DMS 273 (cell line): ENCODE results near the gene DNAH10.

Experiments
- DNase-seq: peaks from one replicate; lab custom pipeline; 2025; ENCODE audit not compliant: unreplicated experiment; lab: John Stamatoyannopoulos, UW

Gene DNAH10, protein sequence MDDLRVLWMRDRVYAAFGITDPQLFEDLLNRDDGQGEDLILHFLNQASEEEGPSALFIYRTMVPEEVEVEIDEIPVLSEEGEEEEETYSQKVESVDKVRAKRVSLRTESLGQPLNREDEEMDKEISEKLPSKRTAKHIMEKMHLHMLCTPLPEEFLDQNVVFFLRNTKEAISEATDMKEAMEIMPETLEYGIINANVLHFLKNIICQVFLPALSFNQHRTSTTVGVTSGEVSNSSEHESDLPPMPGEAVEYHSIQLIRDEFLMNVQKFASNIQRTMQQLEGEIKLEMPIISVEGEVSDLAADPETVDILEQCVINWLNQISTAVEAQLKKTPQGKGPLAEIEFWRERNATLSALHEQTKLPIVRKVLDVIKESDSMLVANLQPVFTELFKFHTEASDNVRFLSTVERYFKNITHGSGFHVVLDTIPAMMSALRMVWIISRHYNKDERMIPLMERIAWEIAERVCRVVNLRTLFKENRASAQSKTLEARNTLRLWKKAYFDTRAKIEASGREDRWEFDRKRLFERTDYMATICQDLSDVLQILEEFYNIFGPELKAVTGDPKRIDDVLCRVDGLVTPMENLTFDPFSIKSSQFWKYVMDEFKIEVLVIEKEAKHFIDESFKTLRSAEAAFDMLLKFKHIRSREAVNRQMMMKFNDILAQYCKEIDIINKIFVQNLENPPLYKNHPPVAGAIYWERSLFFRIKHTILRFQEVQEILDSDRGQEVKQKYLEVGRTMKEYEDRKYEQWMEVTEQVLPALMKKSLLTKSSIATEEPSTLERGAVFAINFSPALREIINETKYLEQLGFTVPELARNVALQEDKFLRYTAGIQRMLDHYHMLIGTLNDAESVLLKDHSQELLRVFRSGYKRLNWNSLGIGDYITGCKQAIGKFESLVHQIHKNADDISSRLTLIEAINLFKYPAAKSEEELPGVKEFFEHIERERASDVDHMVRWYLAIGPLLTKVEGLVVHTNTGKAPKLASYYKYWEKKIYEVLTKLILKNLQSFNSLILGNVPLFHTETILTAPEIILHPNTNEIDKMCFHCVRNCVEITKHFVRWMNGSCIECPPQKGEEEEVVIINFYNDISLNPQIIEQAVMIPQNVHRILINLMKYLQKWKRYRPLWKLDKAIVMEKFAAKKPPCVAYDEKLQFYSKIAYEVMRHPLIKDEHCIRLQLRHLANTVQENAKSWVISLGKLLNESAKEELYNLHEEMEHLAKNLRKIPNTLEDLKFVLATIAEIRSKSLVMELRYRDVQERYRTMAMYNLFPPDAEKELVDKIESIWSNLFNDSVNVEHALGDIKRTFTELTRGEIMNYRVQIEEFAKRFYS (N-terminal part only)

GRCh38 chr12:123761841-123762714 is at the start of gene DNAH10:
TSS of gene DNAH10 (plus strand) at chr12:123762301. CDS start at chr12:123762337, 36 bp downstream.
- DNase-seq = peak; percentile 67

- peak; percentile 27 for DNase-seq
These were observed 49.3 kb upstream of the DNAH10 start for GRCh38 chr12:123712780-123713319.

DNA sequence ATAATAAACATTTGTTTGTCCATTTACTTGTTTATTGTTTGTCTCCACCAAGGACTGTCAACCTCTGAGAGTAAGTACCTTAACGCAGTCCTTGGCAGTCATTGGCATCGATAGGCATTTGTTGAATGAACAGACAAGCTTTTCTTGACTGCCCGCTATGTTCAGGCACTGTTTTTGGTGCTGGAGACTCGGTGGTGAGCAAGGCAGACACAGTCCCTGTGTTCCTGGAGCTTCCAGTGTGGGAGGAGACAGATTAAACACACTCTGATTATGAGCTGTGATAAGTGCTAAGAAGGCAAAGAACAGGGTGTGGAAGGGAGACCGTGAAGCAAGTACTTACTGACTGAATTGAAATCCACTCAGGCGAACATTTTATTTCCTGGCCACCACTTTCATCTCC is 48.7 kb upstream of the DNAH10 start:
- DNase-seq = peak; percentile 9

- no peak for DNase-seq
These were observed 48.1 kb upstream of the DNAH10 start for GRCh38 chr12:123713823-123714585.

DNA sequence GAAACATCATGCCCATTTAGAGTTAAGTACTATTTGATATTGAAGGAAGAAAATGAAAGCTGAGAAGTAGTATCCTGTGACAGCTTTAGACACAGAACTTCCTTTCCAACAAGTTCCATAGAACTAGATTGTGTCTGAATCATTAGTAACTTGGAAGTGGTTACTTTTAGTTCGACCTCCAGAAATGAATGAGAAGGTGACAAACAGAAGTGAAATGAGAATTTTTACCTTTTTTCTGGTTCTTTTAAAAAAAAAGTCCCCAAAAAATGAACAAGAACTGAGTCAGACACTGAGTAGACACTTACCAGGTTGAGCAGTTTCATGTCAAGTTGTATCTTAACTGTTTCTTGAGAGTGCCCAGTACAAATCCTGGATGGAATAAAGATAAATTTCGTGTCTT is 46.9 kb upstream of the DNAH10 start:
- DNase-seq = no peak

GRCh38 chr12:123717350-123717749 is 44.8 kb upstream of the DNAH10 start:
- DNase-seq = no peak

GRCh38 chr12:123720141-123720814 is 41.8 kb upstream of the DNAH10 start:
- no peak for DNase-seq

- DNase-seq = no peak
These were observed 40.9 kb upstream of the DNAH10 start for GRCh38 chr12:123721245-123721644.

- DNase-seq = no peak
These were observed 39.1 kb upstream of the DNAH10 start for GRCh38 chr12:123723011-123723410.

DNA sequence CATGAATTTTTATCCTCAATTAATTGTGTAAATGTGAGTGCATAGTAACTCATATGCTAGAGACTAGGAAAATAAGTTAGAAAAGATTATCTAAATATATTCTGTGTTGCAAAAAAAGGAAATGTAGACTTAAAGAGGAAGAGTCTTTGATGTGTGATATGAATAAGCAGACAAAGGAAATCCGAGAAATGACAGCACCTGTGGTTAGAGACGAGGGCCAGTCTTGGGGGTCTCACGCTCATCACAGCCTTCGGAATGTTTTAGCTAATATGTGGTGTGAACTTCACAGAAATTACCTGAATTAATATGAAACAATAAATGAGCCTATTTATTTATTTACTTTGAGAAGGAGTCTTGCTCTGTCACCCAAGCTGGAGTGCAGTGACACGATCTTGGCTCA is 38.3 kb upstream of the DNAH10 start:
- no peak for DNase-seq

- no peak for DNase-seq
These were observed 35.9 kb upstream of the DNAH10 start for GRCh38 chr12:123726244-123726643.

DNA sequence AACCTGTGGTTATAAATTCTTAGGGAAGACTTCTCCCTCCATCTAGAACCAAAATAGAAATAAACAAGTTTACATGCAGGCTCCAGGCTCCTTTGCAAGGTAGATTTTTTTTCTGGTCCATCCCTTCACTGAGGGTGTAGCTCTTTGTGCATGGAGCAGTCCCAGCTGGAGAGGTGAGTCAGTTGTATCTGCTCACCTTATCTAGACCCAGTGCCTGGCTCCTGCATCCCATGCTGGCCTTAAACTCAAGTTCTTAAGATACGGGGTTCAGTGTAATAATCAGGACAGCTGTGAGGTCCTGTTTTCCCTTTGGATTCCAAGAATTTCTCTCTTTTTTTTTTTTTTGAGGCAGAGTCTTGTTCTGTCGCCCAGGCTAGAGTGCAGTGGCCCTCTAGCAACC is 35.1 kb upstream of the DNAH10 start:
- DNase-seq = no peak

- no peak for DNase-seq
These were observed 34.2 kb upstream of the DNAH10 start for GRCh38 chr12:123727878-123728277.

DNA sequence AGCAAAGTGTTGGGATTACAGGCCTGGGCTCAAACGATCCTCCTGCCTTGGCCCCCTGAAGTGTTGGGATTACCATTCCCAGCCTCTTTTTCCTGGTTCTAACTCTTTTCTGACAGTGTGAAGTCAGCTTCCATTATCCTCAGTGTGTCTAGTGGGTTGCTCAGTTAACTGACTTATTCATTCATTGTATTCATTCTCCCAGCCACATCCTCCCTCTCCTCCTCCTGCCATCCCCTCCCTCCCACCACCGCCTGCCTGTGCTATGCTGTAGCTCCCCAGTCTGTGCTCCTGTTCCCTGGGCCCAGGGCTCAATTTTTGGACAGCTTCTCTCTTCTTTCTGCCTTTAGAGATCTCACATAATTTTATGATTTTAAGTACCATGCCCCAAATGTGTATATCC is 30.5 kb upstream of the DNAH10 start:
- DNase-seq = no peak

GRCh38 chr12:123732251-123732650 is 29.9 kb upstream of the DNAH10 start:
- no peak for DNase-seq

DNA sequence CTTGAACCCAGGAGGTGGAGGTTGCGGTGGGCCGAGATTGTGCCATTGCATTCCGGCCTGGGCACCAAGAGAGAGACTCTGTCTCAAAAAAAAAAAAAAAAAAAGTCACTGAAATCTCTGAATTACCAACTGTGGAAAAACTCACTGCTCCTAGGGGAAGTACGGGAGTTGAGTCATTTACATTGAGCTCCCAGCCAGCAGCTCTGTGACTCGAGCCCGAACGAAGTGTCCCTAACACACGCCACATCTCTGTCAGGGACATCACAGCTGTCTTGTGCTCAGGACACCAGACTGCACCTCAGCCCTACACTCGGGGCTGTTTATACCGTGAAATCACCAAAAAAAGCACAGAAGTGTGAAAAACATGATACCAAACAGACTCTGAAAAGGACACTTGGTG is 28.9 kb upstream of the DNAH10 start:
- DNase-seq = no peak

GRCh38 chr12:123734268-123734667 is 27.8 kb upstream of the DNAH10 start:
- no peak for DNase-seq

- no peak for DNase-seq
These were observed 20.0 kb upstream of the DNAH10 start for GRCh38 chr12:123741937-123742572.
